Activated CD4-positive, alpha-beta T cell treated with anti-CD3 and anti-CD28 coated beads for 36 hours (primary cell): Measurements from ENCODE around the gene FMOD. TPM values are rescaled to one million over a fixed set of nuclear protein-coding genes. Genes with fewer than 3 reads are reported as not detected.

Source experiments
- ATAC-seq: fragments of 200-7000 bp; cut with Tn5 transposase; one replicate; pipeline ENCODE4 v1.10.0; 2021; ENCODE audit warnings: mild to moderate bottlenecking, moderate library complexity
- CTCF ChIA-PET: fragments of 350-600 bp; sonication (Branson Sonifier 250); formaldehyde crosslinking; loops from one replicate; lab custom pipeline; 2021; ENCODE audit warnings: antibody characterized with exemption; lab: Charles Lee
- POLR2A ChIA-PET: fragments of 350-600 bp; sonication (Branson Sonifier 250); formaldehyde crosslinking; loops from one replicate; lab custom pipeline; 2021; ENCODE audit warnings: antibody characterized with exemption, inconsistent platforms; lab: Charles Lee
- DNase-seq: peaks from one replicate; pipeline ENCODE4 v3.0.0-alpha.2; 2020
- H3K27ac Mint-ChIP-seq: one replicate; pipeline ENCODE4 v1.8.0; 2021; ENCODE audit warnings: mixed read lengths
- H3K27me3 Mint-ChIP-seq: one replicate; pipeline ENCODE4 v1.8.0; 2021; ENCODE audit warnings: mixed read lengths
- H3K36me3 Mint-ChIP-seq: one replicate; pipeline ENCODE4 v1.8.0; 2021; ENCODE audit warnings: low read depth, mixed read lengths
- H3K4me1 Mint-ChIP-seq: one replicate; pipeline ENCODE4 v1.8.0; 2021; ENCODE audit warnings: mixed read lengths
- H3K4me3 Mint-ChIP-seq: one replicate; pipeline ENCODE4 v1.8.0; 2021; ENCODE audit warnings: mild to moderate bottlenecking, moderate library complexity, mixed read lengths
- H3K9me3 Mint-ChIP-seq: one replicate; pipeline ENCODE4 v1.8.0; 2021; ENCODE audit warnings: low read depth, mixed read lengths
- intact Hi-C, 2 experiments: fragments of 100-400 bp; cut with DNase I in 1 of 2; cut with micrococcal nuclease in 1 of 2; formaldehyde crosslinking; loops; one replicate each; pipeline versions ENCODE4 v1.14.2 to v1.15.1; 2022 to 2024; cut with DNase I, micrococcal nuclease
- total RNA-seq, 2 experiments: library from RNA; stranded (reverse); gene quantifications; one replicate each; pipeline ENCODE4 v1.2.3, GENCODE V29; 2021

Gene FMOD
- total RNA-seq, 2 experiments from 2014 or later, result 0.87 to 0.98 TPM

DNA sequence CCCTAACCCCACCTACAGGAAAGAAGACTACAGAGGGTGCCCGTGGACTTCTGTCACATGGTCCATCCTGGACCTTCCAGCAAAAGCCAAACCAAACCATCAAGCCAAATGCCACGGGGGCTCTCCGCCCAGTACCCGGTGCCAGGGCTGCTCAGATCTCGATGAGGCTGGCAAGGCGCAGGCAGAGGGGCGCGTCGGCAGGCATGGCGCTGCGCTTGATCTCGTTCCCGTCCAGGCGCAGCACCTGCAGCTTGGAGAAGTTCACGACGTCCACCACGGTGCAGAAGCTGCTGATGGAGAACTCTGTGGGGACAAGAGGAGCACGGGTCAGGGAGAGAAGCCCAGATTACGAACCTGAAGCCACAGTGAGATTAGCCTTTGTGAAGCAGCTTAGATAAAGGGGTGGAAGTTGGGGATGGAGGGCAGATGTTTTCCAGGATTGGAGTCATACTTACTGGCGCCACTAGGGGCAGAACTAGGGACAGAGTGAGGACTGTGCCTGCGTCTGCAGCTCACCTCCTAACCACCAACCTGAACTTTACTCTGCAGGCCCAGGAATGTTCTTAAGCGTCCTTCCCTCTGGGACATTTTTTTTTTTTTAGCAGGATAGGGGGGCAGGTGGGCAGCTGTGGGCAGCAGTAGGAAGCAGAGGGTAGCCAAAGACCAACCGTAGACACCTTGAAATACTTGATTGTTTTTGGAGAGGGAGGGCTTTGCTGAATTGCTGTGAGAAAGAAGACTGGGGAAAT, 8.6 kb downstream of the FMOD start:
- no peak overlapping the region for H3K4me3 Mint-ChIP-seq

DNA sequence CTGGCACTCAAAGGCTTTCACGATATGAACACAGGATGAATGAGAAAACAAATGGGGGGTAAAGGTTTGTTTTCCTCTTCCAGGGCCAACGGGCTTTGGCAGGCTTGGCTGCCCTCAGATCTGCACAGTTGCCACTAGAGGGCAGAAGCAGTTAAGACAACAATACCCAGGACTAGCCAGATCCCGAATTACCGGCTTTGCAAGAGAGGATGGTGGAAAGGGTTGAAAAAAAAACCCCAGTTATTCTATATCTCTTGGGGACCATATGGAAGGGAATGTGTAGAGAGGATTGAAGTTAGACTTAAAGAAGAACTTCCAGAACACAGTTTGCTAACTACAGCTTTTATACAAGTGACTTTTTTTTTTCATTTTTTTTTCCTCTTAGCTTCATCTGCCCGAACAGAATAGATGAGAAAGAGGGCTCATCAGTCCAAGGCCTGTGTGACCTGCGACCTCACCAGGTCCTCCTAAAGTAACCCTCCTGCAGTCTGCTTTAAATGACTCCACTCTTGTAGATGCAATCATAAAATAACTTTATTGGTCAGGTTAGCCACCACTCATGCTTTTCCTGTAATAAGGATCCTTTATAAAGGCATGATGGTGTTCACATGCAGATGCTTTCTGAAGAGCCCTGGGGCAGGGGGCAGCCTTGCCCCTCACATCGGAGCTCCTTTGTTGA, 10.7 kb downstream of the FMOD start:
- no peaks in the 10 kb centered on the region for H3K36me3 Mint-ChIP-seq
- DNase-seq (peak; percentile 75), ATAC-seq (peak; percentile 76)
- ChIA-PET CTCF (interaction anchor here (0.6 to 19.2 kb wide), 27 partner anchors 9 to 362 kb away, joined by 3 to 710 read pairs (median 5); no protein-coding TSS in a partner anchor), POLR2A (interaction anchor here (0.6 to 1.5 kb wide), 2 partner anchors 73 to 94 kb away, joined by 3 to 6 read pairs; no protein-coding TSS in a partner anchor)
- no peaks in the 10 kb centered on the region for H3K9me3 Mint-ChIP-seq
- peaks cover 7% of the 10 kb centered on the region for H3K27me3 Mint-ChIP-seq
- intact Hi-C loops, result loop anchor here (1.0 to 5.0 kb wide), 4 partner anchors 73 to 362 kb away; no protein-coding TSS in a partner anchor
- H3K27ac Mint-ChIP-seq, result no peak overlapping the region
- peaks cover 27% of the 10 kb centered on the region for H3K4me1 Mint-ChIP-seq
- no peak overlapping the region for H3K4me3 Mint-ChIP-seq

More for the DNA sequence above, 8.6 kb downstream of the FMOD start:
- intact Hi-C loops, result loop anchor here in 1 of 2 experiments (5.0 kb wide), 1 partner anchor 300 kb away; no protein-coding TSS in a partner anchor
- ChIA-PET CTCF (interaction anchor here (0.6 to 19.2 kb wide), 26 partner anchors 11 to 736 kb away, joined by 3 to 710 read pairs (median 5); no protein-coding TSS in a partner anchor), POLR2A (interaction anchor here (0.7 to 1.7 kb wide), 3 partner anchors 15 to 75 kb away, joined by 4 to 6 read pairs (median 4); no protein-coding TSS in a partner anchor)
- Mint-ChIP-seq H3K4me1 (peaks cover 18% of the 10 kb centered on the region), H3K9me3 (no peaks in the 10 kb centered on the region), H3K27ac (no peak overlapping the region), H3K27me3 (peaks cover 10% of the 10 kb centered on the region), H3K36me3 (no peaks in the 10 kb centered on the region)
- ATAC-seq (peak; percentile 80), DNase-seq (peak; percentile 72)

DNA sequence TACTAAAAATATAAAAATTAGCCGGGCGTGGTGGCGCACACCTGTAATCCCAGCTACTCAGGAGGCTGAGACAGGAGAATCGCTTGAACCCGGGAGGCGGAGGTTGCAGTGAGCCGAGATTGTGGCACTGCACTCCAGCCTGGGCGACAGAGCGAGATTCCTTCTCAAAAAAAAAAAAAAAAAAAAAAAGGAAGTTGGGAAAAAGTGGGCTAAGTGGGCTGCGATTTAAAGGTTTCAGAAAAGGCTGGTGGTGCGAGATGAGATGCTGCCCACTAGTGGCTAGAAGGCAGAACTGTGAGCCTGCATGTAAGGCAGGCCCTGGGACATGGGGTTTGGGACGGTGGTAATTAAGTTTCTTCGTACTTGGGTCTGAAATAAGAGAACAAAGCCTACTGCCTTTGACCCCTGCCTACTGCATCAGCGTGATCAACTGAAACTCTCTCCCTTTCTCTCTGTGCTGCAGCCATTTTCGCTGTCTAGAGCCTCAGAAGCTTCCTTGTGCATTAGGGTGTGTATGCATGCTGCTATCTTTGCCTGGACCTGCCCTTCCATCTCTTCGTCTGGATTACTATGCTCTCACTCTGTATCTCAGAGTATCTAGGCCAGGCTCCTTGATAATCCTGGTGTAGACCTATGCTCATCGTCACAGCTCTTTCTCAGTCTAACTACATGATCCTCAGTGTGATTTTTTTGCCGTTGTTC, 12.4 kb downstream of the FMOD start:
- no peaks in the 10 kb centered on the region for H3K36me3 Mint-ChIP-seq
- ATAC-seq (peak; percentile 50), DNase-seq (peak; percentile 75)
- ChIA-PET CTCF (interaction anchor here (0.9 to 19.2 kb wide), 11 partner anchors 7 to 315 kb away, joined by 3 to 710 read pairs (median 76); no protein-coding TSS in a partner anchor), POLR2A (no interaction called here)
- no peak overlapping the region for H3K27ac Mint-ChIP-seq
- H3K4me1 Mint-ChIP-seq, result peaks cover 27% of the 10 kb centered on the region
- no peaks in the 10 kb centered on the region for H3K9me3 Mint-ChIP-seq
- H3K27me3 Mint-ChIP-seq, result peaks cover 7% of the 10 kb centered on the region
- no peak overlapping the region for H3K4me3 Mint-ChIP-seq
- intact Hi-C loops, result loop anchor here (1.0 kb wide), 2 partner anchors 11 to 65 kb away; no protein-coding TSS in a partner anchor

DNA sequence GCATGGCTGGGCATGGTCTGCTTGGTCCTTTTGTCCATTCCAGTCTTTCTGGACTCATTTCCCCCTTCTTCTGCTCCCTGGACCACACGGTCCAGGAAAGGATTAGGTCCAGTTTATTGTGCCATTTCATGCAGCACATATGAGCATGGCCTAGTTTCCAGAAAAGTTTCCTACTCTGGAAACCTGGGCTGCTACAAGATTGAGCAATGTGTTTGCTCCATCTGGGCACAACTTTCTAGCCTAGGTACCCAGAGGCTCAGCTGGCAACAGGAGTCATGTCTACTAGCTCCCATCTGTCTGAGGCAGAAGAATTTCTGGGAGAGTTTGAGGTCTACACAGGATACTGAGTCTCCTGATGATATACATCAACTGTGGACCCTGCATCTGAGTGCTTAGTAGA, 14.8 kb downstream of the FMOD start:
- ChIA-PET POLR2A (interaction anchor here (1.2 kb wide), 1 partner anchor 67 kb away, joined by 3 read pairs; no protein-coding TSS in a partner anchor), CTCF (interaction anchor here (0.6 to 19.2 kb wide), 14 partner anchors 8 to 477 kb away, joined by 3 to 710 read pairs (median 6); partner anchors contain the start of gene BTG2)
- no peaks in the 10 kb centered on the region for H3K27me3 Mint-ChIP-seq
- no peaks in the 10 kb centered on the region for H3K36me3 Mint-ChIP-seq
- no peak for ATAC-seq
- H3K27ac Mint-ChIP-seq, result no peak overlapping the region
- no peaks in the 10 kb centered on the region for H3K9me3 Mint-ChIP-seq
- H3K4me1 Mint-ChIP-seq, result peaks cover 20% of the 10 kb centered on the region
- DNase-seq, result no peak
- intact Hi-C loops, result no loop called here
- H3K4me3 Mint-ChIP-seq, result no peak overlapping the region

DNA sequence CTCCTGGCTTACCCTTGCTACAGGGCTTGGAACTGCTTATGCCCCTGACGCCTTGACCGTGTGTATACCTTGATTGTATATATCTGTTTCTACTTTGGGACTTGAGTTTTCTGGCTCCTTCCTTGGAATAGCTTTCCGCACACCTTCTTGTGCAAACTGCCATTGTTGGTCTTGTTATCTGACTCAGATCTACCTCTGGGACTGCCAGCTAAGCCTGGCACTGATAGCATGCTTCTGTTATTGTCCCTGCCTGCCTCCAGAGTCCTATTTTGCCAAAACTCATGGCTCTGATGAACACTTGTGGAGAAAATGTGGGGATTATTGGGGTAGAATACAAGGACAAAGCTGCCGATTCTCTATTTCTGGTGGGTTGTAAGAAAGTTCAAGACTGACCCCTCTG, 15.4 kb downstream of the FMOD start:
- Mint-ChIP-seq H3K27me3 (no peaks in the 10 kb centered on the region), H3K4me3 (no peak overlapping the region), H3K27ac (no peak overlapping the region), H3K4me1 (peaks cover 21% of the 10 kb centered on the region), H3K36me3 (no peaks in the 10 kb centered on the region), H3K9me3 (no peaks in the 10 kb centered on the region)
- intact Hi-C loops, result no loop called here
- ATAC-seq (no peak), DNase-seq (no peak)
- ChIA-PET POLR2A (interaction anchor here (1.2 kb wide), 1 partner anchor 66 kb away, joined by 3 read pairs; no protein-coding TSS in a partner anchor), CTCF (interaction anchor here (1.0 to 19.2 kb wide), 8 partner anchors 9 to 153 kb away, joined by 4 to 710 read pairs (median 69); no protein-coding TSS in a partner anchor)

DNA sequence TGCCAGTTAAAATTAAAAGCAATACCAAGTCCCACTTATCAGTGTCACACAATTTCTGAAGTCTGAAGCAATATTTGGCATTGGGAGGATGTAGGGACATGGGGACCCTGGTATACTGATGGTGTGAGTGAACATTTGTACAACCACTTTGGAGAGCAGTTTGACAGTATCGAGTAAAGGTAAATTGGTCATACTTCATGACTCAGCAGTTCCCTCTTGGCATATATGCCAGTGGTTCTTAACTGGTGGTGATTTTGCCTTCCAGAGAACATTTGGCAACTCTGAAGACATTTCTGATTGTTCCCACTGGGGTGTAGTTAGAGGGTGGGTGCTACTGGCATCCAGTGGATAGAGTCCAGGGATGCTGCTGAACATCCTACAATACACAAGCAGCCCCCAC, 19.7 kb downstream of the FMOD start:
- intact Hi-C loops, result no loop called here

DNA sequence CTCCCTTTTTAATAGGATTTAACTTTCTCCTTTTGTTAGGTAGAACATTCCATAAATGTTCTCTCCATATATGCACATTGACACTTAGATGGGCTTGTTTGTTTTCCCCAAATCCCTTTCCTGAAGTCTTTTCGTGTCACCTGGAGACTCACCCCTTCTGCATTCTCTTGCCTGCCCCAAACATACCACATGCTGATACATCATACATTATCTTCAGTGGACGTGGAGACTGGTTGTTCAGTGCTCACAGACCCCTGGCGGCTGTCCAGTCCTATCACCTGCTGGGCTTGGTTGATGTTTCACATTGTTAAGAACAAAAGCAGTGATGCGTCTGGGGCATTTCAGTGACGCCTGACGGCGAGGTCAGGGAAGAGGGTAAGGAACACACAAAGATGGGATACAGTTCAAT, 22.2 kb downstream of the FMOD start:
- DNase-seq, result no peak
- H3K9me3 Mint-ChIP-seq, result no peaks in the 10 kb centered on the region
- intact Hi-C loops, result loop anchor here in 1 of 2 experiments (5.0 to 10.0 kb wide), 9 partner anchors 299 to 1956 kb away; partner anchors contain the start of genes ADIPOR1, ATP2B4, KDM5B and LAX1
- H3K27ac Mint-ChIP-seq, result peak overlapping the region; percentile 96
- POLR2A ChIA-PET, result interaction anchor here (2.6 kb wide), 1 partner anchor 39 kb away, joined by 16 read pairs; no protein-coding TSS in a partner anchor
- H3K4me3 Mint-ChIP-seq, result no peak overlapping the region
- ATAC-seq, result no peak
- CTCF ChIA-PET, result interaction anchor here (3.4 to 19.2 kb wide), 5 partner anchors 10 to 61 kb away, joined by 25 to 710 read pairs (median 154); no protein-coding TSS in a partner anchor
- H3K36me3 Mint-ChIP-seq, result no peaks in the 10 kb centered on the region
- peaks cover 50% of the 10 kb centered on the region for H3K4me1 Mint-ChIP-seq
- H3K27me3 Mint-ChIP-seq, result no peaks in the 10 kb centered on the region

More for the DNA sequence above, 19.7 kb downstream of the FMOD start:
- ChIA-PET POLR2A (no interaction called here), CTCF (interaction anchor here (3.7 to 19.2 kb wide), 2 partner anchors 10 to 63 kb away, joined by 34 to 710 read pairs; no protein-coding TSS in a partner anchor)
- no peak for DNase-seq
- Mint-ChIP-seq H3K4me3 (no peak overlapping the region), H3K27me3 (no peaks in the 10 kb centered on the region), H3K27ac (peak overlapping the region; percentile 33), H3K4me1 (peaks cover 32% of the 10 kb centered on the region), H3K9me3 (no peaks in the 10 kb centered on the region), H3K36me3 (no peaks in the 10 kb centered on the region)
- ATAC-seq, result no peak

DNA sequence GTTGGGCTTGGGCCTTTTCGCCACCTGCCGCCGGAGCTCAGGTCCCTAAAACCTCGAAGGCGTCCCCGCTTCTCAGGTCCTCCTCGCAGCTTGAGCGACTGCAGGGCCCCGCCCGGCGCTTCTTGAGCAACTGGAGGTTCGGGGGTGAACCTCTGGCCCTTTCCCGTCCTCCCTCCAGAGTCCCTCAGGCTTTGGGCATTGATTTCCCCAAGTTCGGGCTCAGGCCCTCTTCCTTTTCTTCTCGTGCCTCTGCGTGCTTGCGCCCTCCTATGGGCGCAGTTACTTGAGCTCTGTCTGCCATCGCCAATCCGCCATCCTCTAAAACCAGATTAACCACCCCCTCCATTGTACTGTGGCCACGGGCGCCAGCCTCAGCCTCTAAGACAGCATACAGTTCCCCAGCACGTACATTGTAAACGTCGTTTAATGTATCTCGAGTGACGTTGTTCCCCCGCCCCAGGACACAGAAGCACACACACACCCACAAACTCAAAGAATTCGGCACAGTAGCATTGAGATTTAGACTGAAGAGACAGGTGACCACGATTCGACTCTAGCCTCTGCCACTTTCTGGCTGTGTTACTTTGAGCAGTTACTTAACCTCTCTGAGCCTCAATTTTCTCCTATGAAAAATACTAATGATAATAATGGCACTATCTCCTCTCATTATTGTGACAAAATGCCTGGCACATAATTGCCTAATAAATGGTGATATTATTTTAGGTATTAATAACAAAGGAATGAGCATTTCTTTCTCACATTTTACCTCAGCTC, 23.1 kb downstream of the FMOD start:
- CTCF ChIA-PET, result interaction anchor here (0.7 to 9.9 kb wide), 11 partner anchors 11 to 1213 kb away, joined by 3 to 249 read pairs (median 5); no protein-coding TSS in a partner anchor
- intact Hi-C loops, result loop anchor here (1.0 to 10.0 kb wide), 14 partner anchors 10 to 1957 kb away; partner anchors contain the start of genes BTG2 (in 2 of the 2), ADIPOR1 (in 1 of the 2), ATP2B4 (in 1 of the 2) and KDM5B (in 1 of the 2)
- Mint-ChIP-seq H3K9me3 (no peaks in the 10 kb centered on the region), H3K4me3 (peak overlapping the region; percentile 72), H3K36me3 (no peaks in the 10 kb centered on the region), H3K4me1 (peaks cover 58% of the 10 kb centered on the region), H3K27ac (peak overlapping the region; percentile 96), H3K27me3 (no peaks in the 10 kb centered on the region)
- POLR2A ChIA-PET, result interaction anchor here (0.6 to 5.3 kb wide), 7 partner anchors 15 to 157 kb away, joined by 4 to 97 read pairs (median 8); partner anchors contain the start of gene BTG2
- DNase-seq, result peak; percentile 80
- peak; percentile 52 for ATAC-seq

DNA sequence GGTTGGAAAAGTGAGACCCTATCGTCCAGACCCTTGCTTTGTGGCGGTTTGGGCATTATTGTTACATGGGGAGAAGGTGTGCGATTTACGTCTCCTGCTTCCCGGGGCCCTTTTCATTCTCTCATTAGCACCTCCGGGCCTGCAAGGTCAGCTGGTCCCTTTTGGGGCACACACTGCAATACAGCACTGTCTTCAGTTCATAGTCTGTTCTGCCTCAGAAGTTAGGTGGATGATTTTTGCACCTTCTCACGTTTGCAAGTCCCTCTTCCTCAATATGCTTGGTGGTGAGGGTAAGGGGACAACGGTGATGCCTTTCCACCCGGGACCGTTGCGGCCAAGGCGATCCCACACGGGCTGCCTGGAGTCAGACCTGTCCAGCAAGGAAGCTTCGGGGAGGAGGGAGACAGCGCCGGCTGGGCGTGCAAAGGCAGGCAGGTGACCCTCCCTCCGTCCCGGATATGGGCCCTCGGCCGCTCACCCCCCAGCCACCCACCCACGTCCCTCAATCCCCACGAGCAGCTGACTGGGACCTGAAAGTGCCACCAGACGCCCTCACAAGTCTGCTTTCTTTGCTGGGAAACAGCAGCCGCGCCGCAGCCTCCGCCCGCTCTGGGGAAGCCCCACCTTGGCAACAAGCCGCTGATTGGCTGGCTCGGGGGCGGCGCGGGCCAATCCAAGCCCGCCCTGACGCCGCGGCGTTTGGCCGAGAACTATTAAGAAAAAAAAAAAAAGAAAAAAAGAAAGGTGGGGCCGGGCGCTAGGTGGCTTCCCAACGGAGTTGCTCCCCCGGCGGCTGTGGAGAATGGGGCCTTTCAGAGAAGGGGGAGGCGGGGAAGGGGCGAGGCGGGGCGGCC, 23.9 kb downstream of the FMOD start:
- peak overlapping the region; percentile 72 for H3K4me3 Mint-ChIP-seq
- ATAC-seq (peak; percentile 84), DNase-seq (peak; percentile 97)
- H3K9me3 Mint-ChIP-seq, result no peaks in the 10 kb centered on the region
- ChIA-PET POLR2A (interaction anchor here (0.6 to 5.3 kb wide), 8 partner anchors 14 to 158 kb away, joined by 4 to 97 read pairs (median 7); partner anchors contain the start of gene BTG2), CTCF (interaction anchor here (0.6 to 9.9 kb wide), 16 partner anchors 12 to 1214 kb away, joined by 3 to 249 read pairs (median 4); no protein-coding TSS in a partner anchor)
- peak overlapping the region; percentile 96 for H3K27ac Mint-ChIP-seq
- H3K27me3 Mint-ChIP-seq, result no peaks in the 10 kb centered on the region
- intact Hi-C loops, result loop anchor here (1.0 to 10.0 kb wide), 14 partner anchors 11 to 1958 kb away; partner anchors contain the start of genes BTG2 (in 2 of the 2), ADIPOR1 (in 1 of the 2), ATP2B4 (in 1 of the 2) and KDM5B (in 1 of the 2)
- H3K4me1 Mint-ChIP-seq, result peaks cover 66% of the 10 kb centered on the region
- no peaks in the 10 kb centered on the region for H3K36me3 Mint-ChIP-seq
